PFSK-1 (cell line): ENCODE data around the gene CCDC15.

Source experiments
- POLR2AphosphoS5 ChIP-seq: IDR thresholded peaks from 2 replicates; pipeline ENCODE4 v1.6.1; 2012; ENCODE audit warnings: low read depth, mild to moderate bottlenecking, control low read depth, low read length, moderate library complexity
- REST ChIP-seq, 2 experiments: IDR thresholded peaks; 2 replicates each; pipeline versions ENCODE4 v1.6.1 to v1.8.0; 2011 to 2012; ENCODE audit warnings: low read depth in 2 of 2, low read length in 2 of 2, control low read depth in 1 of 2, inconsistent platforms in 1 of 2, mild to moderate bottlenecking in 1 of 2, moderate library complexity in 1 of 2; ENCODE audit not compliant: insufficient read depth in 1 of 2
- SIN3A ChIP-seq: IDR thresholded peaks from 2 replicates; pipeline ENCODE4 v1.6.1; 2012; ENCODE audit warnings: mild to moderate bottlenecking, low read length, moderate library complexity, borderline replicate concordance; ENCODE audit not compliant: insufficient read depth

GRCh38 chr11:125080531-125080911 lies 126.5 kb downstream of the CCDC15 start:
- TF ChIP-seq REST (IDR thresholded peaks at IDR 0.05; ENCODE audit: insufficient read depth in 1 of 2, low read depth in 2 of 2, low read length in 2 of 2) = no peak
- no peak for TF ChIP-seq POLR2AphosphoS5
- no peak for TF ChIP-seq SIN3A
